NCI-H69 (cell line): Measurements from ENCODE around the gene TMCO4.
A peak's percentile ranks its signal among the peaks of the same experiment; 100 is the strongest.
"Not testable (repeated sequence)": the region's sequence is repeated elsewhere in the genome, so short reads cannot be mapped to it uniquely, and the experiment has no call there.

ENCODE experiments used
- DNase-seq: peaks from one replicate; lab custom pipeline; 2025; lab: John Stamatoyannopoulos, UW

TMCO4 gene

GRCh38 chr1:19813643-19813960 is 13.9 kb upstream of the TMCO4 start:
- DNase-seq = no peak

- DNase-seq = no peak
These were observed 13.3 kb upstream of the TMCO4 start for GRCh38 chr1:19812875-19813642.

- no peak for DNase-seq
These were observed 11.6 kb upstream of the TMCO4 start for GRCh38 chr1:19811206-19811851.

- peak; percentile 4 for DNase-seq
These were observed 9.5 kb upstream of the TMCO4 start for GRCh38 chr1:19809044-19809750.

GRCh38 chr1:19808351-19808750 is 8.6 kb upstream of the TMCO4 start:
- no peak for DNase-seq

- DNase-seq = no peak
These were observed 5.1 kb upstream of the TMCO4 start for GRCh38 chr1:19804831-19805251.

GRCh38 chr1:19802269-19802668 is 2.6 kb upstream of the TMCO4 start:
- DNase-seq = no peak

- peak; percentile 13 for DNase-seq
These were observed 524 bp upstream of the TMCO4 start for GRCh38 chr1:19800076-19800804.

GRCh38 chr1:19798486-19799229 is 1.1 kb downstream of the TMCO4 start:
- DNase-seq = no peak

- no peak for DNase-seq
These were observed 1.9 kb downstream of the TMCO4 start for GRCh38 chr1:19797827-19798226.

- DNase-seq = no peak
These were observed 5.1 kb downstream of the TMCO4 start for GRCh38 chr1:19794583-19794982.

- DNase-seq = no peak
These were observed 6.2 kb downstream of the TMCO4 start for GRCh38 chr1:19793360-19794046.

GRCh38 chr1:19792237-19793002 is 7.3 kb downstream of the TMCO4 start:
- no peak for DNase-seq

GRCh38 chr1:19790061-19790975 is 9.4 kb downstream of the TMCO4 start:
- not testable (repeated sequence) for DNase-seq

GRCh38 chr1:19786988-19787423 is 12.7 kb downstream of the TMCO4 start:
- DNase-seq = no peak

- no peak for DNase-seq
These were observed 14.1 kb downstream of the TMCO4 start for GRCh38 chr1:19785660-19786059.

- no peak for DNase-seq
These were observed 19.3 kb downstream of the TMCO4 start for GRCh38 chr1:19780267-19780877.

GRCh38 chr1:19776933-19777332 is 22.8 kb downstream of the TMCO4 start:
- DNase-seq = no peak

GRCh38 chr1:19776287-19776686 is 23.4 kb downstream of the TMCO4 start:
- DNase-seq = no peak
